Fibroblast of the aortic adventitia (primary cell): ENCODE data around the gene ALK. TPM values are rescaled to one million over a fixed set of nuclear protein-coding genes. Genes with fewer than 3 reads are reported as not detected.

Experiments used
- DNase-seq: peaks from one replicate; pipeline ENCODE4 v3.0.0-alpha.2; 2010; ENCODE audit warnings: low read depth
- H3K4me3 ChIP-seq: 2 replicates; pipeline ENCODE4 v1.5.1; 2011; ENCODE audit warnings: low read depth, mild to moderate bottlenecking, control low read depth, low read length, moderate library complexity
- total RNA-seq: library from RNA; depleted of rRNA; stranded (reverse); fragments of >200 nt; gene quantifications from 2 replicates; pipeline ENCODE4 v1.2.3, GENCODE V29; 2012; ENCODE audit warnings: low replicate concordance
- TF ChIP-seq, protein P1 (sequence below): IDR thresholded peaks from 2 replicates; pipeline ENCODE4 v1.5.1; 2011; ENCODE audit warnings: mild to moderate bottlenecking, low read length, control low read depth, inconsistent platforms; ENCODE audit not compliant: insufficient read depth

Gene ALK
- total RNA-seq, 1 donor: 0.27 TPM

DNA sequence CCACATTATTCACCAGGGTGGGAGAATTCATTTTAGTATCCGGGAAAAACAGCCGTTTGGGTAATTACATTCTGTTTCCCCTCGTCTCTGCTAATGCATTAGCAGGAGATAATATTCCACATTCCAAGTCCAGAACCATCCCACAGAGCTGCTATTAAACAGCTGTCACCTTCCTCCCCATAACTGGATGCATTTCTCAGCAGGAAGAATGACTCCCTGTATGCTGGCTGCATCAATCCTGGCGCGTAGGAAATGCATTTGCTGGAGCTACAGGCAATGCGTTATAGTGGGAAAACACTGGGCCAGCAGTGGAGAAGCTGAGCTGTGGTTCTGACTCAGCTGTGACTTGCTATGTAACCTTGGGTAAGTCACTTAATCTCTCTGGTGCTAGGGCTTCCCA is 560.2 kb downstream of the ALK start:
- TF ChIP-seq, protein P1, sequence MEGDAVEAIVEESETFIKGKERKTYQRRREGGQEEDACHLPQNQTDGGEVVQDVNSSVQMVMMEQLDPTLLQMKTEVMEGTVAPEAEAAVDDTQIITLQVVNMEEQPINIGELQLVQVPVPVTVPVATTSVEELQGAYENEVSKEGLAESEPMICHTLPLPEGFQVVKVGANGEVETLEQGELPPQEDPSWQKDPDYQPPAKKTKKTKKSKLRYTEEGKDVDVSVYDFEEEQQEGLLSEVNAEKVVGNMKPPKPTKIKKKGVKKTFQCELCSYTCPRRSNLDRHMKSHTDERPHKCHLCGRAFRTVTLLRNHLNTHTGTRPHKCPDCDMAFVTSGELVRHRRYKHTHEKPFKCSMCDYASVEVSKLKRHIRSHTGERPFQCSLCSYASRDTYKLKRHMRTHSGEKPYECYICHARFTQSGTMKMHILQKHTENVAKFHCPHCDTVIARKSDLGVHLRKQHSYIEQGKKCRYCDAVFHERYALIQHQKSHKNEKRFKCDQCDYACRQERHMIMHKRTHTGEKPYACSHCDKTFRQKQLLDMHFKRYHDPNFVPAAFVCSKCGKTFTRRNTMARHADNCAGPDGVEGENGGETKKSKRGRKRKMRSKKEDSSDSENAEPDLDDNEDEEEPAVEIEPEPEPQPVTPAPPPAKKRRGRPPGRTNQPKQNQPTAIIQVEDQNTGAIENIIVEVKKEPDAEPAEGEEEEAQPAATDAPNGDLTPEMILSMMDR: no peak
- no peak for DNase-seq
- no peak overlapping the region for H3K4me3 ChIP-seq

DNA sequence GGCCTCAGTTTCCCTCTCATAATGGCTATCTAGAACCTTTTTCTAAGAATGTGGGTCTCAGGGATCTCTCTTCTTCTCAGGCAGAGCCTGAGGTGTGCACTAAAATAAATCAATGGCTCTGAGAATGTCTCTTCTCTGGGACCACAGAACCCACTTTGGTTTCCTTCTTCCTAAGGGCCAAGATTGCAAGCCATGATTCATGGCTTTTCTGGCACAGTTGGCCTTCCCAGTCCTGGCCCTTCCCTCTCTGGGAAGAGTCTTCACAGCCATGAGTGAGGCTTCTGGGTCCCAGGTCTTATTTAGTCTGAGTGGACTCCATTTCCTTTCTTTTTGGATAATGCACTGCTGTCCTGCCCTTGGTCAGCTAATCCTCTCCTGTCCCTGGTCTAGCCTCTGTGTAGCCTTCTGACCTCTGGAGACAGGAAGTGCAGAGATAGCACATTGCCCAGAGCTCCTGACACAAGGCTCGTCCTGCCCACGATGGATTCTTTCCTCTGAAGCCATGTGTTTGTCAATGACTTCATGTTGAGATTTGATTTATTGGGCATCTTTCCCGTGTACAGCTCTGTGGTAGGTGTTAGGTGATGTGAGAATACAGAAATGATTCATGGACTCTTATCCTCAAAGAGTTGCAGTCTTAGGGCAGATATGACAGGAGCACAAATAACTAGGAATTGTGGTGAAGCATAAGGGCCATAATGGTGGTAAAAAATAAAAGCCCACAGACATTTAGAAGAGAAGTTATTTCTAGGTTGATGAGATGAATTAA is 561.2 kb downstream of the ALK start:
- no peak overlapping the region for H3K4me3 ChIP-seq
- DNase-seq: no peak
- TF ChIP-seq, protein P1: no peak

DNA sequence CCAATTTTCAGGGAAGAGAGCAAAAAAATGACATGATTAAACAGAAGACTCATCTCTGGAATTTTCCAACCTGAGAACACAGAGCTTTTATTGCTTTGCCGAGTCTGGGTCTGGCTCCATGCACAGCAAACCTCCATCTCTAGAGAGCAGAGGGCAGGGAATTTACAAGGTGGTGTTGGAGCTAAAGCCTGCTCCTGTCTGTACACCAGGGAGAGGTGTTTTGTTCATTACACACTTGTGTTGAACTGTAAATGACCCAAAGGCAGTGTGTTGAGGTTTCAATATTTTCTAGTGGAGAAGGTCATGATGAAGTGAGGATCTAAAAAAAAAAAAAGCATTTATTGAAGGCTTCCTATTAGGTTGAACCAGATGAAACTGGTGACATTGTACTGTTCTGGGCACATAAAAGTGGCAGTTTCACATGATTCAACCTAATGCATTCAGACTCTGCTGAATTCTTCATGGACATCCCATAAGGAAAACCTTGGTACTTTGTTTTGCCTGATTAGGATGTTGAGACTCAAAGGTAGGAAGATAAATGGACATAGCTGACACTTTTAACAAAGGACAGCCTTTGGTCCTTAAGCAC is 567.9 kb downstream of the ALK start:
- DNase-seq: no peak
- H3K4me3 ChIP-seq: no peak overlapping the region
- TF ChIP-seq, protein P1: no peak

DNA sequence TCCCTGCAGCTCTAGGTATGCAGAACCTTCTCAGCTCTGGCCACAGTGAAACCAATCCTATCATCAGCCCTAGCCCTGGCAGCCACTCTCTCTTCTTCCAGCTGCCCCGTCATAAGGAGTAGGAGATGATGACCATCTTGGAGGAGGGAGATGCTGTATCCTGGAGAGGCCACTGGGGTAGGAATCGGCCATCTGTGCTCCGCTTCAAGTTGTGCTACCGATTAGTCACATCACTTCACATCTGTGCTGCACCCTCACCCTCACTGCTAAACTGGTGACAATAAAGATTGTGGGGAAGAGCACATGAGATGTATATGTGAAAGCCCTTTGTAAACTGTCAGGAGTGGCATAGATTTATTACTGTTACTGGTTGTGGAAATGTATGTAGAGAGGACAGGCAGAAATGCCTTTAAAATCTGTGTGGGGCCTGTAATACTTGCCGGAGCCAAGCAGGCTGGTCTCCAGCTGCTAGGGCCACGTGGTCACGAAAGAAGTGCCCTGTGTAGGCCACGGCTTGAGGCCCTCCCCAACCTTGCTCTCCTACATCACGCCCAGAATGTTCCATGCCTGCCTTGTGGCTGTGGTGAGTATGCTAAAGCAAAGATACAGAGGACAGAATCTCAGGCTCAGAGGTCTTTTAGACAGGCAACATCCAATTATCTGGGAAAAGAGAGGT is 569.3 kb downstream of the ALK start:
- TF ChIP-seq, protein P1: no peak
- no peak overlapping the region for H3K4me3 ChIP-seq
- no peak for DNase-seq

DNA sequence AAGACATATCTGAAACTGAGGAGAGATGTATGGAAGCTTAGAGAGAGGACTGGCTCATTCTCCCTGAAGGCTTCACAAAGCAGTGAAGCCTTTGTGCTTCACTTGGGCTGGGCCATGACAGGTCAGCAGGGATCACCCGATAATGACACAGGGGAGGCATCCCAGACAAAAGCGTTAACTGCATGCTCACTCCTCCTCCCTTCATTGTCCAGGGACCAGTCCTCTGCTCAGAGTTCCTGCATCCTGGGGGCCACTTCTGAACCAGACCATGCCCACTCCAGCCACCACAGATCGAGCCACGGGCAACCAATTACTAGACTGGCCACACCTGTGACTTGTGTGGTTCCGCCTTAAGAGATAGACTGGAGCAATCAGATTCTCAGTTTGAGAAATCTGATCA is 570.1 kb downstream of the ALK start:
- H3K4me3 ChIP-seq: no peak overlapping the region
- TF ChIP-seq, protein P1: no peak
- no peak for DNase-seq

DNA sequence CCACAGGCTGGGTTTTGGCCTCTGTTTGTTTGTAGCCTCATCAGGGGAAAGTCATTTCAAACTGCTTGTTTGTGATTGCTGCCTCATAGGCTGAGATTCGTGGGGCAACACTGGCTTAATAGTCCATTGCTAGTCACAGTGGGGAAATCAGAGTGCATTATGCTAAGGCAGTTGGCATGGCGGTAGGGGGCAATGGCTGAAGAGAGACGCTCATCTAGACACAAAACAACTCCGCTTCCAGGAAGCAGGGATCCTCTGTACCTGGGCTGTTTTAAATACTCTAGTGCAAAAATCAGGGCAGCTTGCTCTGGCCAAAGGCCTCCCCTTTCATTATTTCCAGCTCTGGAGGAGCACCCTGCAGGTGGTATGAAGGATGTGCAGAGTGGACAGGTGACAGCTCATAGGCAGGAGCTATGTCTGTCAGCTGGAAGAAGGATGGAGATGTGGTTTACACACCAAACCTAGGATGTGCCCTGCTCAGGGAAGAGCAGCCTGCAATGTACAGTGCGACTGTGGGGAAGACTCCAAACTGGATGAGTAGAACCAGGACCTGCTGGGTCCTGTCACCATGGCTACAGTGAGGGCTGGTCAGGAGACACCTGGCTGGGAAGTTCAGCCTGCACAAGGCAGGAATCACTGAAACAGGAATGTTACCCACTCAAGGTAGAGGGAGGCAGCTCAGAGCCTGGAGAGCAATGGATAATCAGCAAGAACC is 571.9 kb downstream of the ALK start:
- no peak for DNase-seq
- TF ChIP-seq, protein P1: no peak
- H3K4me3 ChIP-seq: no peak overlapping the region
